Coronary artery (tissue), 2 donors: Measurements from ENCODE around the gene NKD1.
A peak's percentile ranks its signal among the peaks of the same experiment; 100 is the strongest.

ENCODE experiments used
- DNase-seq: peaks from one replicate; pipeline ENCODE4 v3.0.0-alpha.2; 2017; ENCODE audit warnings: low spot score
- H3K27ac ChIP-seq, 2 donors: fragments of 200-600 bp; sonication (generic); one replicate each; pipeline ENCODE4 v1.5.1; 2016 to 2019
- H3K4me3 ChIP-seq: fragments of 200-600 bp; sonication (generic); 2 replicates; pipeline ENCODE4 v1.5.1; 2016; ENCODE audit warnings: mild to moderate bottlenecking, moderate library complexity
- TF ChIP-seq, protein P1 (sequence below): fragments of 200-600 bp; sonication (generic); IDR thresholded peaks from one replicate; pipeline ENCODE4 v1.5.1; 2019; ENCODE audit warnings: antibody characterized with exemption

Gene NKD1

DNA sequence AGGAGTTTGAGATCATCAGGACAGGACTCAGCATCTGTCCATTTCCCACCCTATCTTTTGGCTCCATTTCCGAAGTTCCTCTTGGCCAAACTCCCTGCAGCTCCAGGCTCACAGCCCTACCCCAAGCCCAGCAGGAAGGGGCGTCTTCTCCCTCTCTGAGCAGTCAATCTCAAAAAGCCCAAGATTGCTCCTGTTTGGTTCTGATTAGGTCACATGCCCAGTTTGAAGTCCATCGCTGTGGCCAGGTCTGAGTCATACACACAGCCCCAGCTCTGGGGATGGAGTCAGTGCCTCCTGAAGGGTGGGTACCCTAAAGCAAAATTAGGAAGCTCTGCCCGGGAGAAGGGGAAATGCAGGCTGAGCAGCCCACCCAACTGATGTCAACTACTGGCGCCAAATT, 109.0 kb downstream of the NKD1 start:
- TF ChIP-seq, protein P1, sequence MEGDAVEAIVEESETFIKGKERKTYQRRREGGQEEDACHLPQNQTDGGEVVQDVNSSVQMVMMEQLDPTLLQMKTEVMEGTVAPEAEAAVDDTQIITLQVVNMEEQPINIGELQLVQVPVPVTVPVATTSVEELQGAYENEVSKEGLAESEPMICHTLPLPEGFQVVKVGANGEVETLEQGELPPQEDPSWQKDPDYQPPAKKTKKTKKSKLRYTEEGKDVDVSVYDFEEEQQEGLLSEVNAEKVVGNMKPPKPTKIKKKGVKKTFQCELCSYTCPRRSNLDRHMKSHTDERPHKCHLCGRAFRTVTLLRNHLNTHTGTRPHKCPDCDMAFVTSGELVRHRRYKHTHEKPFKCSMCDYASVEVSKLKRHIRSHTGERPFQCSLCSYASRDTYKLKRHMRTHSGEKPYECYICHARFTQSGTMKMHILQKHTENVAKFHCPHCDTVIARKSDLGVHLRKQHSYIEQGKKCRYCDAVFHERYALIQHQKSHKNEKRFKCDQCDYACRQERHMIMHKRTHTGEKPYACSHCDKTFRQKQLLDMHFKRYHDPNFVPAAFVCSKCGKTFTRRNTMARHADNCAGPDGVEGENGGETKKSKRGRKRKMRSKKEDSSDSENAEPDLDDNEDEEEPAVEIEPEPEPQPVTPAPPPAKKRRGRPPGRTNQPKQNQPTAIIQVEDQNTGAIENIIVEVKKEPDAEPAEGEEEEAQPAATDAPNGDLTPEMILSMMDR: no peak
- no peak for DNase-seq
- H3K27ac ChIP-seq: no peak overlapping the region
- no peak overlapping the region for H3K4me3 ChIP-seq

DNA sequence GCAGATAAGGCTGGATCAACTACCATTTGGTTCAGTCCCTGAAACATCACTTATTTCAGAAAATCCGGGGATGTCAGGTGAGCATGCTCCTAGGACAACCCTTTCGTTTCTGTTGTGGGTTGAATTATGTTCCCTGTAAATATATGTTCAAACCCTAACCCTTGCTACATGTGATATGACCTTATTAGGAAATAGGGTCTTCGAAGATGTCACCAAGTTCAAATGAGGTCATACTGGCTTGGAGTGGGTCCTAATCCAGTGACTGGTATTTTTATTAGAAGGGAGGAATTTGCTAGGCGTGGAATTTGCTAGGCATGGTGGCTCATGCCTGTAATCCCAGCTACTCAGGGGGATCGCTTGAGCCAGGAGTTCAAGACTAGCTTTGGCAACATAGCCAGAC, 111.6 kb downstream of the NKD1 start:
- no peak overlapping the region for H3K4me3 ChIP-seq
- no peak for DNase-seq
- H3K27ac ChIP-seq: no peak overlapping the region
- TF ChIP-seq, protein P1: no peak

DNA sequence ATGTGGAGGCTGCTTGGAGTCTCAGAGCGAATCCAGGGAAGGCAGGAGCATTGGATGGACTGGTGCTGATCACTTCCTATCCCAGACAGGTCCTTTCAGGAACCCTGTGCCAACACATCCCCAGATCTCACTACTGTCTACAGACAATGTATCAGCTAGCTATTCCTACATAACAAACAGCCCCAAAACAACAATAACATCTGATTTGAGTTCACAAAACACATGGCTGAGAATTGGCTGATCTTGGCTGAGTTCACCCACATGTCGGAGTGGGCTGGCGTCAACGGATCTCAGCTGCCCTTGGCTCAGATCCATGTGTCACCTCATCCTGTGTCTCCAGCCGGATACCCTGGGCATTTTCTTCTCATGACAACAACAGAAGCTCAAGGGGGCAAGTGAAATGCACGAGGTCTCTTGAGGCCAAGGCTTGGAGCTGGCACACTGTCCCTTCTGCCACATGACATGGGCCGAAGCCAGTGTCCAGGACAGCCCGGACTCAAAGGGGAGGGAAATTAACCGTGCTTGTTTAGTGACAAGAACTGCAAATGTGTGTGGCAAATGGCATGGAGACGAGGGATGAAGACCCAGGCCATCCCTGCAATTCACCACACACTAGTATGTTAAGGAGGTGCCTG, 114.2 kb downstream of the NKD1 start:
- no peak for DNase-seq
- TF ChIP-seq, protein P1: no peak
- Histone ChIP-seq H3K4me3 (no peak overlapping the region), H3K27ac (no peak overlapping the region)

DNA sequence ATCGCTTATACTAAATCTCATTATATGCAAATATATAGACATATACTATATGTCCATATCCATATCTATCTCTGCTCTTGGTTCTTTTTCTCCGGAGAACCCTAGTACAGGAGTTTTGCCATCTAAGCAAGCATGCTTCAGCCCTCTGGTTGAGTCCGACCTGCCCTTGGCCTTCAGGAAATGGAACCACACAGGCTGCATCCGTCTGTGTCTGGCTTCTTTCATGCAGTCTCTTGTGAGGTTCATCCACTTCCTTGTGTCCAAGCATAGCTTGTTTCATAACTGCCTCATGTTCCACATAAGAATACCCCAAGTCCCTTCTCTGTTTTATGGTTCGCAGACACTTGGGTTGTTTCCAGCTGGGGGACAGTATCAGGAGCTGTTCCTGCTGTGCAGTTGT, 116.1 kb downstream of the NKD1 start:
- TF ChIP-seq, protein P1: no peak
- no peak overlapping the region for H3K27ac ChIP-seq
- no peak for DNase-seq
- H3K4me3 ChIP-seq: no peak overlapping the region

DNA sequence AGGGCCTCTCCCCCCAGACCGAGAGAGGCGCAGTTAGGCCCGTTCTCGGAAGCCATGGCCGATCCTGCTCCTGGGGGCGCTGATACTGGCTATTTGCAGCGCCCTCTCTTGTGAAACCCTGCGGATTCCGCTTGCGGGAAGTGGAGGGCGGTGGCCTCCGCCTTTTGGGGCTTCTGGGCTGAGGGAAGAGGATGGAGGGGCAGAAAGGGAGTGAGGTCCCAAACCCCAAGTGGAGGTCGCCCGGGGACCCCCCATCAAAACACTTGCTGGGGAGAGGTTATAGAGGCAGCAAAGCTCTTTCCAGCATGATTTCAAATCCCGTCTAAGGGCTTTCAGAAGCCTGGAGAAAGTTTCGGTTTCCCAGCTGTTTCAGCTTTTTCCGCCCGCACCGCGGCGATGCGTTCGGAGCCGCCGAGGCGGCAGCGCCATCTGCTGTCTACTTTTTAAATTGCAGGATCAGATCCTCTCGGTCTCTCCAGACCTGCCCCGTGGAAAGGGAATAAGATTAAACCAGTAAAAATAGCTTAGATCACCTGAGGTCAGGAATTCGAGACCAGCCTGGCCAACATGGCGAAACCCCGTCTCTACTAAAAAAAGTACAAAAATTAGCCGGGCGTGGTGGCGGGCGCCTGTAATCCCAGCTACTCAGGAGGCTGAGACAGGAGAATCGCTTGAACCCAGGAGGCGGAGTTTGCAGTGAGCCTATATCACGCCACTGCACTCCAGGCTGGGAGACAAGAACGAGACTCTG, 117.1 kb downstream of the NKD1 start:
- TF ChIP-seq, protein P1: peak; percentile 91
- H3K4me3 ChIP-seq: peak overlapping the region; percentile 67
- DNase-seq: peak; percentile 83
- peak overlapping the region; percentile 46 to 64 for H3K27ac ChIP-seq

DNA sequence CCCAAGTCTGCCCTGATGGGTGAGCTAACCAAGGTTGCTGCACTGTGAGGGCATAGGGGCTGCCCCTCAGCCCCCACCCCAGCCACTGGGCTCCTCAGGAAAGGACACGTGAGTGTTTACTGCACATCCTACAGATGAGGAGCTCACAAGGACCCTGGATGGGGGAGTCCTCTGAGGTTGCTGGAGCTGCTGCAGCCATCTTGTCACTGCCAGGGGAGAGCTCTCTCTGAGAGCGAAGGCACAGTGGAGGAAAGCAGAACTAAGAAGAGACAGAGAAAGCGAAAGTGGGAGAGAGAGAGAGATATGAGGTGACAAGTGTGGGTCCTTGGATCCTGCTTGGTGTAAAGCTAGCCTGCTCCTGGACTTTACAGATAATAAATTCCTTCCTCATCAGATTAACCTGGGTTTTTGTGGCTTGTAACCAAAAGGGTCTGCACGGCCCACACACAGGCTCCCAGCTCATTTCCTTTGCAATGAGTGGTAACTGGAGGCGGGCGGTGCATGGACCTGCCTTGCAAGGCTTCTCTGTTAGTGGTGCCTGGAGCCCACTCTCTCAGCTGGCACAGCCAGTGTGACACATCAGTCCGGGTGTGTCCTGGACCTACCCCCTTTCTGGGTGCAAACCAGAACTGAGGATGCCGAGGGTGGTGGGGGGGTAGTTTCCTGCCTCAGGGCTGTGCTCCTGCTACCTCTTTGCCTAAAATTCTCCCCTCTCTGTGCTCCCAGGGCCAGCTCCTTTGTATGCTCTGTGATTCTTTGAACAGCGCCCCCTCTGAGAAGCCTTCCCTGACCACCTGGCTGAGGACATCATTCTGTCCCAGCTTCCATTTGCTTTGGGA, 118.7 kb downstream of the NKD1 start:
- no peak overlapping the region for H3K4me3 ChIP-seq
- no peak for DNase-seq
- no peak overlapping the region for H3K27ac ChIP-seq
- TF ChIP-seq, protein P1: no peak
